T-cell (primary cell): ENCODE data around the gene KRTAP5-5. TPM values are rescaled to one million over a fixed set of nuclear protein-coding genes. Genes with fewer than 3 reads are reported as not detected.

ENCODE experiments used
- ATAC-seq, 4 experiments: fragments of 200-7000 bp in 3 of 4; fragments of 150-1000 bp in 1 of 4; cut with Tn5 transposase; replicated peaks in 1 of 4; 1 replicate in 3 of 4; 2 replicates in 1 of 4; pipeline ENCODE4 v1.10.0; 2021; ENCODE audit warnings: moderate library complexity in 3 of 4, mild to moderate bottlenecking in 2 of 4, moderate number of reproducible peaks in 1 of 4
- CTCF ChIA-PET, 2 donors: fragments of 300-600 bp; sonication (Branson Sonifier 250); formaldehyde crosslinking; loops; one replicate each; lab custom pipeline; 2022; ENCODE audit warnings: antibody characterized with exemption in 2 of 2; lab: Charles Lee
- POLR2A ChIA-PET, 2 donors: fragments of 300-600 bp; sonication (Branson Sonifier 250); formaldehyde crosslinking; loops; one replicate each; lab custom pipeline; 2022; ENCODE audit warnings: antibody characterized with exemption in 2 of 2; lab: Charles Lee
- DNase-seq, 35 experiments: peaks; one replicate each; pipeline versions ENCODE4 v3.0.0 to v3.0.0-alpha.2; 2013 to 2023
- H3K27ac ChIP-seq: one replicate; pipeline ENCODE4 v1.5.1; 2013; ENCODE audit warnings: low read length
- H3K27me3 ChIP-seq, 2 experiments: replicated peaks in 1 of 2; 1 replicate in 1 of 2; 2 replicates in 1 of 2; pipeline versions ENCODE4 v1.6.1 to v1.7.0; 2013; ENCODE audit warnings: low read length in 1 of 2, mixed read lengths in 1 of 2; ENCODE audit not compliant: control insufficient read depth in 2 of 2, insufficient read depth in 2 of 2; ENCODE audit errors: extremely low read depth in 1 of 2
- H3K36me3 ChIP-seq, 2 donors: 1 replicate in 1 of 2; 2 replicates in 1 of 2; pipeline versions ENCODE4 v1.6.1 to v1.7.0; 2013; ENCODE audit warnings: low read length in 1 of 2; ENCODE audit not compliant: control insufficient read depth in 2 of 2, insufficient read depth in 1 of 2; ENCODE audit errors: extremely low read depth in 1 of 2
- H3K4me1 ChIP-seq, 2 experiments: 1 replicate in 1 of 2; 2 replicates in 1 of 2; pipeline versions ENCODE4 v1.6.1 to v1.7.0; 2013; ENCODE audit warnings: low read length in 2 of 2, mixed read lengths in 1 of 2; ENCODE audit not compliant: insufficient read depth in 2 of 2, control insufficient read depth in 1 of 2; ENCODE audit errors: extremely low read depth in 1 of 2
- H3K4me3 ChIP-seq, 2 donors: 1 replicate in 1 of 2; 2 replicates in 1 of 2; pipeline versions ENCODE4 v1.5.1 to v1.7.0; 2013; ENCODE audit warnings: mild to moderate bottlenecking in 2 of 2, low read length in 1 of 2, moderate library complexity in 1 of 2; ENCODE audit not compliant: control insufficient read depth in 1 of 2; ENCODE audit errors: extremely low read depth in 1 of 2
- H3K9me3 ChIP-seq: 2 replicates; pipeline ENCODE4 v1.7.0; 2013
- H3K27ac Mint-ChIP-seq, 2 donors: one replicate each; pipeline ENCODE4 v1.8.0; 2020 to 2021; ENCODE audit warnings: mild to moderate bottlenecking in 2 of 2, mixed read lengths in 2 of 2
- H3K27me3 Mint-ChIP-seq, 2 donors: one replicate each; pipeline ENCODE4 v1.8.0; 2021 to 2022; ENCODE audit warnings: mixed read lengths in 2 of 2
- H3K36me3 Mint-ChIP-seq: one replicate; pipeline ENCODE4 v1.8.0; 2021; ENCODE audit warnings: mixed read lengths
- H3K4me1 Mint-ChIP-seq, 3 donors: one replicate each; pipeline ENCODE4 v1.8.0; 2020 to 2022; ENCODE audit warnings: mixed read lengths in 3 of 3, mild to moderate bottlenecking in 1 of 3
- H3K4me3 Mint-ChIP-seq, 3 donors: one replicate each; pipeline ENCODE4 v1.8.0; 2020 to 2022; ENCODE audit warnings: mild to moderate bottlenecking in 3 of 3, mixed read lengths in 3 of 3, moderate library complexity in 3 of 3
- H3K9me3 Mint-ChIP-seq, 3 donors: one replicate each; pipeline ENCODE4 v1.8.0; 2020 to 2022; ENCODE audit warnings: mixed read lengths in 3 of 3
- WGBS: methylation state at CpG from one replicate; pipeline ENCODE4 v1.1.5; 2013; ENCODE audit warnings: missing lambda C conversion rate; ENCODE audit not compliant: insufficient coverage; 5-methylcytosine and 5-hydroxymethylcytosine counted together
- total RNA-seq, 35 experiments: library from RNA in 6 of 35; stranded (reverse) in 6 of 35; fragments of 120-200 nt in 1 of 35; gene quantifications; one replicate each; pipeline versions ENCODE4 v1.2.1 to v1.2.4 and lab custom pipeline; 2013 to 2026

KRTAP5-5 gene
- total RNA-seq, 5 donors from 2014 or later (not counting 1 experiment from before 2014, with no cell fraction given) = not detected

- Histone ChIP-seq H3K36me3 (no peaks in the 10 kb centered on the region), H3K27me3 (peaks cover 2 to 49% of the 10 kb centered on the region in 2 experiments), H3K4me1 (peaks cover 0 to 15% of the 10 kb centered on the region in 2 experiments), H3K9me3 (no peaks in the 10 kb centered on the region), H3K27ac (no peak overlapping the region), H3K4me3 (no peak overlapping the region)
- H3K36me3 Mint-ChIP-seq = no peaks in the 10 kb centered on the region
- peak in 32 of 35 experiments; percentile 19 to 75 (median 47) for DNase-seq
- H3K4me3 Mint-ChIP-seq = peak overlapping the region in 1 of 3 donors; percentile 2
- peak; percentile 78 to 90 (median 86) for ATAC-seq
- H3K27me3 Mint-ChIP-seq = peaks cover 11 to 32% of the 10 kb centered on the region in 2 donors
- WGBS = 19% methylated on average over 35 of the region's 35 CpGs
- H3K9me3 Mint-ChIP-seq = no peaks in the 10 kb centered on the region
- POLR2A ChIA-PET = no interaction called here
- peaks cover 7 to 10% (median 10%) of the 10 kb centered on the region in 3 donors for H3K4me1 Mint-ChIP-seq
- CTCF ChIA-PET = interaction anchor here in 1 of 2 donors (1.2 kb wide), 1 partner anchor 11 kb away, joined by 4 read pairs; no protein-coding TSS in a partner anchor
- H3K27ac Mint-ChIP-seq = no peak overlapping the region
Measured at GRCh38 chr11:1628506-1629325, 859 bp upstream of the KRTAP5-5 start.

GRCh38 chr11:1630271-1630670 lies 696 bp downstream of the KRTAP5-5 start:
- ATAC-seq (no peak), DNase-seq (no peak)
- POLR2A ChIA-PET = no interaction called here
- CTCF ChIA-PET = interaction anchor here in 1 of 2 donors (0.7 kb wide), 2 partner anchors 9 to 55 kb away, joined by 3 read pairs; no protein-coding TSS in a partner anchor
- H3K9me3 Mint-ChIP-seq = no peaks in the 10 kb centered on the region
- no peak overlapping the region for H3K4me3 Mint-ChIP-seq
- peaks cover 11 to 47% of the 10 kb centered on the region in 2 donors for H3K27me3 Mint-ChIP-seq
- H3K36me3 ChIP-seq = no peaks in the 10 kb centered on the region
- no peak overlapping the region for H3K27ac ChIP-seq
- H3K27me3 ChIP-seq = peaks cover 0 to 55% of the 10 kb centered on the region in 2 experiments
- peaks cover 0 to 15% of the 10 kb centered on the region in 2 experiments for H3K4me1 ChIP-seq
- 62% methylated on average over 2 of the region's 2 CpGs for WGBS
- H3K4me1 Mint-ChIP-seq = peaks cover 7 to 10% (median 10%) of the 10 kb centered on the region in 3 donors
- no peaks in the 10 kb centered on the region for H3K36me3 Mint-ChIP-seq
- H3K27ac Mint-ChIP-seq = no peak overlapping the region
- no peak overlapping the region for H3K4me3 ChIP-seq
- no peaks in the 10 kb centered on the region for H3K9me3 ChIP-seq

GRCh38 chr11:1631066-1631568 lies 1.5 kb downstream of the KRTAP5-5 start:
- Mint-ChIP-seq H3K9me3 (no peaks in the 10 kb centered on the region), H3K4me1 (peaks cover 7 to 15% (median 10%) of the 10 kb centered on the region in 3 donors), H3K27ac (no peak overlapping the region), H3K27me3 (peaks cover 15 to 54% of the 10 kb centered on the region in 2 donors), H3K4me3 (no peak overlapping the region), H3K36me3 (no peaks in the 10 kb centered on the region)
- Histone ChIP-seq H3K27me3 (peaks cover 0 to 55% of the 10 kb centered on the region in 2 experiments), H3K4me1 (peaks cover 0 to 15% of the 10 kb centered on the region in 2 experiments), H3K4me3 (no peak overlapping the region), H3K27ac (no peak overlapping the region), H3K9me3 (no peaks in the 10 kb centered on the region), H3K36me3 (no peaks in the 10 kb centered on the region)
- CTCF ChIA-PET = interaction anchor here in 1 of 2 donors (0.7 kb wide), 1 partner anchor 8 kb away, joined by 3 read pairs; no protein-coding TSS in a partner anchor
- POLR2A ChIA-PET = interaction anchor here in 1 of 2 donors (0.6 kb wide), 1 partner anchor 15 kb away, joined by 8 read pairs; no protein-coding TSS in a partner anchor
- ATAC-seq = no peak
- 82% methylated on average over 11 of the region's 13 CpGs for WGBS
- DNase-seq = no peak

GRCh38 chr11:1632053-1632714 lies 2.6 kb downstream of the KRTAP5-5 start:
- ATAC-seq = no peak
- peaks cover 0 to 54% of the 10 kb centered on the region in 2 experiments for H3K27me3 ChIP-seq
- Mint-ChIP-seq H3K4me3 (peak overlapping the region in 1 of 3 donors; percentile 31), H3K4me1 (peaks cover 7 to 15% (median 10%) of the 10 kb centered on the region in 3 donors), H3K27me3 (peaks cover 15 to 57% of the 10 kb centered on the region in 2 donors), H3K9me3 (no peaks in the 10 kb centered on the region), H3K27ac (no peak overlapping the region), H3K36me3 (no peaks in the 10 kb centered on the region)
- H3K27ac ChIP-seq = no peak overlapping the region
- H3K36me3 ChIP-seq = no peaks in the 10 kb centered on the region
- H3K4me3 ChIP-seq = no peak overlapping the region
- CTCF ChIA-PET = interaction anchor here in 1 of 2 donors (0.6 kb wide), 1 partner anchor 13 kb away, joined by 3 read pairs; no protein-coding TSS in a partner anchor
- POLR2A ChIA-PET = no interaction called here
- H3K9me3 ChIP-seq = no peaks in the 10 kb centered on the region
- no peak for DNase-seq
- H3K4me1 ChIP-seq = peaks cover 0 to 15% of the 10 kb centered on the region in 2 experiments
- WGBS = 46% methylated on average over 10 of the region's 11 CpGs

GRCh38 chr11:1633864-1634263 lies 4.3 kb downstream of the KRTAP5-5 start:
- POLR2A ChIA-PET = no interaction called here

More at GRCh38 chr11:1633864-1634263, 4.3 kb downstream of the KRTAP5-5 start:
- WGBS = 86% methylated on average over 9 of the region's 10 CpGs
- CTCF ChIA-PET = no interaction called here
- no peak overlapping the region for H3K27ac ChIP-seq
- Mint-ChIP-seq H3K36me3 (no peaks in the 10 kb centered on the region), H3K27ac (no peak overlapping the region), H3K9me3 (no peaks in the 10 kb centered on the region), H3K27me3 (peaks cover 18 to 56% of the 10 kb centered on the region in 2 donors), H3K4me1 (peaks cover 6 to 13% (median 9%) of the 10 kb centered on the region in 3 donors), H3K4me3 (no peak overlapping the region)
- peaks cover 0 to 51% of the 10 kb centered on the region in 2 experiments for H3K27me3 ChIP-seq
- H3K9me3 ChIP-seq = no peaks in the 10 kb centered on the region
- H3K4me1 ChIP-seq = peaks cover 0 to 12% of the 10 kb centered on the region in 2 experiments
- H3K36me3 ChIP-seq = no peaks in the 10 kb centered on the region
- no peak overlapping the region for H3K4me3 ChIP-seq
- ATAC-seq (no peak), DNase-seq (no peak)
